ENCODE results near the gene ACOT8. TPM values are rescaled to one million over a fixed set of nuclear protein-coding genes. Genes with fewer than 3 reads are reported as not detected.

Gene ACOT8
- total and polyA plus RNA-seq, 2 donors (not counting 1 experiment from before 2014, with no cell fraction given) = 32.4 to 64.7 TPM

GRCh38 chr20:45896641-45897161 lies 39.5 kb upstream of the ACOT8 start:
- Histone ChIP-seq H3K4me3 (ENCODE audit: control extremely low read depth in 1 of 5, extremely low read depth in 1 of 5, insufficient read depth in 1 of 5, low read depth in 2 of 5, low read length in 4 of 5) (no peak overlapping the region), H3K4me2 (replicated peaks; ENCODE audit: low read depth, low read length, poor library complexity, severe bottlenecking) (no peak overlapping the region), H4K20me1 (ENCODE audit: control insufficient read depth, insufficient read depth, low read length, poor library complexity, severe bottlenecking) (no peaks in the 10 kb centered on the region), H3K9ac (ENCODE audit: low read length) (no peak overlapping the region), H3K9me3 (ENCODE audit: control extremely low read depth in 1 of 3, control insufficient read depth in 2 of 3, insufficient read depth in 1 of 3, low read length in 2 of 3) (no peaks in the 10 kb centered on the region), H3K36me3 (replicated peaks in 1 of 2; ENCODE audit: control extremely low read depth in 1 of 2, control insufficient read depth in 1 of 2, extremely low read depth in 1 of 2, insufficient read depth in 2 of 2, low read length in 1 of 2) (peaks cover 0 to 26% of the 10 kb centered on the region in 2 experiments), H3K27me3 (replicated peaks in 1 of 4; ENCODE audit: control extremely low read depth in 1 of 4, control insufficient read depth in 3 of 4, insufficient read depth in 4 of 4, low read length in 3 of 4) (no peaks in the 10 kb centered on the region), H3K27ac (ENCODE audit: low read length in 2 of 2) (no peak overlapping the region), H2AFZ (ENCODE audit: insufficient read depth, low read depth, low read length, poor library complexity, severe bottlenecking) (no peak overlapping the region), H3K4me1 (ENCODE audit: control insufficient read depth in 2 of 2, insufficient read depth in 2 of 2, low read length in 2 of 2) (peaks cover 16% of the 10 kb centered on the region in 2 donors), H3K79me2 (ENCODE audit: control insufficient read depth, insufficient read depth, low read length) (peaks cover 3% of the 10 kb centered on the region)
- POLR2A ChIA-PET = no interaction called here
- ATAC-seq (ENCODE audit: low read depth) (no peak), DNase-seq (no peak)
- 99% methylated on average over 9 of the region's 14 CpGs for whole genome bisulfite sequencing (ENCODE audit: insufficient coverage)
- Mint-ChIP-seq H3K27me3 (no peaks in the 10 kb centered on the region), H3K9me3 (ENCODE audit: insufficient read depth) (no peaks in the 10 kb centered on the region), H3K4me1 (peaks cover 18% of the 10 kb centered on the region), H3K4me3 (no peak overlapping the region), H3K27ac (no peak overlapping the region)
- TF ChIP-seq EZH2 (IDR thresholded peaks at IDR 0.05; ENCODE audit: borderline replicate concordance, insufficient read depth, low read depth, low read length, poor library complexity, severe bottlenecking) (no peak), CTCF (IDR thresholded peaks at IDR 0.05) (no peak)
- intact Hi-C loops (cut with micrococcal nuclease) = no loop called here
- CTCF ChIA-PET = interaction anchor here (0.7 kb wide), 1 partner anchor 97 kb away, joined by 3 read pairs; no protein-coding TSS in a partner anchor

- no peaks in the 10 kb centered on the region for H3K27me3 Mint-ChIP-seq
- DNase-seq = peak; percentile 1
- TF ChIP-seq CTCF (IDR thresholded peaks at IDR 0.05) (no peak), EZH2 (IDR thresholded peaks at IDR 0.05; ENCODE audit: borderline replicate concordance, insufficient read depth, low read depth, low read length, poor library complexity, severe bottlenecking) (no peak)
- ATAC-seq (ENCODE audit: low read depth) = no peak
- H3K9ac ChIP-seq (ENCODE audit: low read length) = no peak overlapping the region
- intact Hi-C loops (cut with micrococcal nuclease) = no loop called here
- H3K79me2 ChIP-seq (ENCODE audit: control insufficient read depth, insufficient read depth, low read length) = peaks cover 7% of the 10 kb centered on the region
- peaks cover 29% of the 10 kb centered on the region for H3K4me1 Mint-ChIP-seq
- H3K9me3 ChIP-seq (ENCODE audit: control extremely low read depth in 1 of 3, control insufficient read depth in 2 of 3, insufficient read depth in 1 of 3, low read length in 2 of 3) = no peaks in the 10 kb centered on the region
- peaks cover 0 to 26% of the 10 kb centered on the region in 2 experiments for H3K36me3 ChIP-seq (replicated peaks in 1 of 2; ENCODE audit: control extremely low read depth in 1 of 2, control insufficient read depth in 1 of 2, extremely low read depth in 1 of 2, insufficient read depth in 2 of 2, low read length in 1 of 2)
- no peak overlapping the region for H3K4me2 ChIP-seq (replicated peaks; ENCODE audit: low read depth, low read length, poor library complexity, severe bottlenecking)
- ChIA-PET CTCF (no interaction called here), POLR2A (no interaction called here)
- no peaks in the 10 kb centered on the region for H4K20me1 ChIP-seq (ENCODE audit: control insufficient read depth, insufficient read depth, low read length, poor library complexity, severe bottlenecking)
- H2AFZ ChIP-seq (ENCODE audit: insufficient read depth, low read depth, low read length, poor library complexity, severe bottlenecking) = no peak overlapping the region
- WGBS (ENCODE audit: insufficient coverage) = 71% methylated on average over 4 of the region's 12 CpGs
- no peaks in the 10 kb centered on the region for H3K27me3 ChIP-seq (replicated peaks in 1 of 4; ENCODE audit: control extremely low read depth in 1 of 4, control insufficient read depth in 3 of 4, insufficient read depth in 4 of 4, low read length in 3 of 4)
- H3K9me3 Mint-ChIP-seq (ENCODE audit: insufficient read depth) = no peaks in the 10 kb centered on the region
- no peak overlapping the region for H3K27ac Mint-ChIP-seq
- H3K4me1 ChIP-seq (ENCODE audit: control insufficient read depth in 2 of 2, insufficient read depth in 2 of 2, low read length in 2 of 2) = peaks cover 23 to 28% of the 10 kb centered on the region in 2 donors
- H3K4me3 ChIP-seq (ENCODE audit: control extremely low read depth in 1 of 5, extremely low read depth in 1 of 5, insufficient read depth in 1 of 5, low read depth in 2 of 5, low read length in 4 of 5) = no peak overlapping the region
- no peak overlapping the region for H3K27ac ChIP-seq (ENCODE audit: low read length in 2 of 2)
- H3K4me3 Mint-ChIP-seq = no peak overlapping the region
Measured at GRCh38 chr20:45894797-45895196, 37.6 kb upstream of the ACOT8 start.

Measured in B cell (primary cell).